Measurements from ENCODE around the gene SLC7A14.

- TF ChIP-seq EZH2phosphoT487 (IDR thresholded peaks at IDR 0.05; ENCODE audit: insufficient read depth, low read depth) (no peak), EZH2 (IDR thresholded peaks at IDR 0.05; ENCODE audit: insufficient read depth, poor library complexity, severe bottlenecking) (no peak)
These were observed 53.3 kb downstream of the SLC7A14 start for GRCh38 chr3:170532573-170532972.

All from GM23248 (cell line).